T1000 (cell line): ENCODE measurements around the gene SLC25A42.
"Not testable (repeated sequence)": the region's sequence is repeated elsewhere in the genome, so short reads cannot be mapped to it uniquely, and the experiment has no call there.

Experiments
- DNase-seq: peaks from one replicate; lab custom pipeline; 2025; ENCODE audit warnings: mixed read lengths; lab: John Stamatoyannopoulos, UW

The SLC25A42 gene

GRCh38 chr19:19063183-19064097 is at the start of gene SLC25A42:
TSS of gene SLC25A42 (plus strand) at chr19:19063994. CDS start at chr19:19096125, 32,131 bp downstream.
- peak; percentile 99 for DNase-seq

DNA sequence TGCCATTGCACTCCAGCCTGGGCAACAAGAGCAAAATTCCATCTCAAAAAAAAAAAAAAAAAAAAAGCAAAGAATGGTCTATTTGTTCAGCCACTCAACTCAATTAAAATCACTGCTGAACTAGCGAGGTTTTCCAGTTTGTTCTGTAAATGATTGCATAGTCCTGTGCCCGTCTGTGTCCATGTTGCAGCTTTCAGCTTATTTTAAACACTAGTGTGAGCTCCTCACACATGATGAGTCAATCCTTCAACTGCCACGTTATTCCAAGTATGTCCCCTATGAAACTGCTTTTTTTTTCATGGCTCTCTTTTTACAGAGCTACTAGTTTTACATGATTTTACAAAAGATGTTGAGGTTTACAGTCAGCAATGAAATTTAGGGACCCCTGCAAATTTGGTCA is 42.7 kb upstream of the SLC25A42 start:
- DNase-seq = no peak

- no peak for DNase-seq
These were observed 41.3 kb upstream of the SLC25A42 start for GRCh38 chr19:19022380-19022961.

- DNase-seq = not testable (repeated sequence)
These were observed 40.4 kb upstream of the SLC25A42 start for GRCh38 chr19:19023376-19023775.

DNA sequence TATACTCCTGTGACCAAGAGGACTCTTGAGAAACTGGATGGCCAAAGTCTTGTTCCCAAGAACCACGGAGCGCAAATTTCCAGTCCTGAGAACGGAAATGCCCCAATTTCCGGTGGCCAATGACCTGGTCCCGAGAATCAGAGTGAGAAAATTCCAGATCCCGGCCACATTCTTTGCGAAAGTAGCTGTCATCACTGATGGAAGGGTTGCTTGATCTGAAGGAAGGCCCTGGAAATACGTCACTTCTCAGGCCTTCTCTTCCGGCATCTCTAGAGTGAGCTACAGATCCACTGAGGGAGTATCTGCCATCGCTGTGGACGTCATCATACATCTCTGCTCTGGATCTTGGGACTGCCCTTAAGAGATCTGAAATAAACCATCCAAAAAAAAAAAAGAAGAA is 37.9 kb upstream of the SLC25A42 start:
- DNase-seq = no peak

DNA sequence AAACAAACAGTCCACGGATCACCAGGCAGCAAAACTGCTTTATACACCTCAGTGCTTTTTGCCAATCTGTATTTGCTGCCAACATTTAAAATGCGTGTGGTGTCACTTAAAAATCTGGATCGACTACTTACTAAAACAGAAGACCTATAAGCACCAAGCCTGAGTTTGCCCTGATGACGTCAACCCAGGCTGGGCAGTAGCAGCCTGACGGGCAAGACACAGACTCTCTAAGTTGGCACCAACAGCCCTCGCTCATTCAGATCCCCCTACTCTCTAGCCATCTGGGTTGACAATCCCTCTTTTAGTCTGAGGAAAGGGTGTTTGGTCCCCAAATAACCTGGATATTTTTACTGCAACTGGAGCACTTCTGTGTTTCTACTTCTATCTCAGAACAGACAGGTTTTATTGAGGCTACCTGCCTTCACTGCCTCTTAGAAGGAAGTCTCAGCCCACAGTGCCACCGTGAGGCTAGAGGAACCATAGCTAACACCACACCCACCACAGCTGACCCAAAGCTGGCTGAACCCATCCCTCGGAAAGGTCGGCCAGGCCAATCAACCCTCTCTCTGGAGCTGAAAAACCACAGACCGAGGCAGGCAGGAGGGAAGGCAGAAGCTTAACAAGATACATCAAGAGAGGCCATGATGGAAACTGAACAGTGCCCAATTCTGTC is 37.4 kb upstream of the SLC25A42 start:
- no peak for DNase-seq

- no peak for DNase-seq
These were observed 36.6 kb upstream of the SLC25A42 start for GRCh38 chr19:19027228-19027627.

GRCh38 chr19:19028526-19028925 is 35.3 kb upstream of the SLC25A42 start:
- DNase-seq = no peak

DNA sequence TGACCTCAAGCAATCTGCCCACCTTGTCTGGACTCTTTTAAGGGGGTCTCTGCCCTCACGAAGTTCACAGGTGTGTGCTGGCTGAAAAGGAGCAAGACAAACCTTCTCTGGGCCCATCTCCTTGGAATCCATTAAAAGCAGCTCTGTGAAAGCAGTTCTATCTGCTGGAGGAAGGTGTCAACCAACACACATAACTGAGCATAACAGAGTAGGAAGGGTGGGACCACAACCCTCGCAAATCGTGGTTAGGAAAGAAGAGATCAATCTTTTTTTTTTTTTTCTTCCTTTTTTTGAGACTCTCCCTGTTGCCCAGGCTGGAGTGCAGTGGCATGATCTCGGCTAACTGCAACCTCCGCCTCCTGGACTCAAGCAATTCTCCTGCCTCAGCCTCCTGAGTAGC is 31.9 kb upstream of the SLC25A42 start:
- DNase-seq = no peak

DNA sequence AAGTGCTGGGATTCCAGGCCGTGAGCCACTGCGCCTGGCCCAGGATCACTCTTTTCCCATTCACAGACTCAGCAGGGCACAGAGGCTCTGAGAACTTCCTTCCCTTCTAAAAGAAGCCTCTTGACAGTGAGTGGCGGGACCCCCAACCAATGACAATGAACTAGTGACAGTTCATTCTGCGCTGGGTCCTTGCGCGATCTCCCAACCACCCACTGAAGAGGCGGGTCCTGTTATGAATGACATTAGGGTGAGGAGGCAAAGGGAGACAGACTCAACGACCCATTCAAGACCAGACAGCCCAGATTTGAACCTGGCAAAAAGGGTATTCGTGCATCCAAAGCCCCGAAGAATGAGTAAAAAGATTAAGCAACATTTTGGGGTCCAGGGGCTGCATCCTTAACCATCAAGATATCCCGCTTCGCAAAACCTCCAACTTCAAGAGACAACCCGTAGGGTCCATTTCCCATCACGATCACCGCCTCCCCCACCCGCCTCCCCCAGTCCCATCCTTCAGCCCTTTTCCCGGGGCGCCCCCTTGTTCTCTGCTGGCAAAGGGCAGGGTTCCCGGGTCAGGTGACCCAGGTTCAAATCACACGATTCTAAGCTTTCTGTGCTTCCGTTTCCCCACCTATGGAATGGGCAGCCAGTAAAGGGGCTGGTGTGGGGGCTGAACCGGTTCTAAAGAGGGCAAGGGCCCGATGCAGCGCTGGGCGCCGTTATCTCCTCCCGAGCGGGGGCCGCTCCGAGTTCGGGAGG is 31.2 kb upstream of the SLC25A42 start:
- DNase-seq = peak; percentile 73

GRCh38 chr19:19033176-19033425 is 30.7 kb upstream of the SLC25A42 start:
- no peak for DNase-seq

GRCh38 chr19:19033426-19034203 is 30.2 kb upstream of the SLC25A42 start, which contains the start of the genes ARMC6 and SUGP2:
TSS of gene ARMC6 (plus strand) at chr19:19033603. CDS start at chr19:19034210, 607 bp downstream.
TSS of gene SUGP2 (minus strand) at chr19:19033517. CDS start at chr19:19031071, 2,446 bp downstream.
- peak; percentile 94 for DNase-seq

DNA sequence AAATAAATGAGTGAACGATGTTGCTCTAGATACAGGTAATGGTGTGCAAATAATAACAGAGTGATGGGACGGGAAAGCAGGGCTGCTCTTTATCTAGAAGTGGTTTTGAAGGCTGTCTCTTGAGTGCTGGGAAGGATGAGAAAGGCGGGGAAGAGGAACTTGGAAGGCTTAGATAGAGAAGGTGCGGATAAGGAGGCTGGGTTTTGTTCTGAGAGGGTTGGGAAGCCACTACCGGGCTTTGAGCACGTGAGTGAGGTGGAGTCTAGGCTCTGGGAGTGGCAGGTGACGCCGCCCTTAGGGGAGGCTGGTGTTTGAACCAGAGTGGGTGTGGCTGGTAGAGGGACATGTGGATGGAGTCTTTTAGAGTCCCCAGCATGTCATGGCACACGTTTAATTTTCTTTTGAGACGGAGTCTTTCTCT is 29.6 kb upstream of the SLC25A42 start:
- DNase-seq = peak; percentile 23

GRCh38 chr19:19039901-19040300 is 23.9 kb upstream of the SLC25A42 start:
- no peak for DNase-seq

DNA sequence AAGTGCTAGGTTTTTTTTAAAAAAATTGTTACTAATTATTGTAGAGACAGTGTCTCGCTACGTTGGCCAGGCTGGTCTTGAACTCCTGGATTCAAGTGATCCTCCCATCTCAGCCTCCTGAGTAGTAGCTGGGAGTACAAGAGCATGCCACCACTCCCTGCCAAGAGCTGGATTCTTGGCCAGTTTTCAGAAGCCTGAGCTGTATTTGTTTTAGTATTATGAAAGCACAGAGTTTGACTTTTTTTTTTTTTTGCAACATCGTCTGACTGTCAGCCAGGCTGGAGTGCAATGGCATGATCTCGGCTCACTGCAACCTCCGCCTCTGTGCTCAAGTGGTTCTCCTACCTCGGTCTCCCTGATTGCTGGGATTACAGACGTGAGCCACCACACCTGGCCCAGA is 23.4 kb upstream of the SLC25A42 start:
- DNase-seq = no peak

DNA sequence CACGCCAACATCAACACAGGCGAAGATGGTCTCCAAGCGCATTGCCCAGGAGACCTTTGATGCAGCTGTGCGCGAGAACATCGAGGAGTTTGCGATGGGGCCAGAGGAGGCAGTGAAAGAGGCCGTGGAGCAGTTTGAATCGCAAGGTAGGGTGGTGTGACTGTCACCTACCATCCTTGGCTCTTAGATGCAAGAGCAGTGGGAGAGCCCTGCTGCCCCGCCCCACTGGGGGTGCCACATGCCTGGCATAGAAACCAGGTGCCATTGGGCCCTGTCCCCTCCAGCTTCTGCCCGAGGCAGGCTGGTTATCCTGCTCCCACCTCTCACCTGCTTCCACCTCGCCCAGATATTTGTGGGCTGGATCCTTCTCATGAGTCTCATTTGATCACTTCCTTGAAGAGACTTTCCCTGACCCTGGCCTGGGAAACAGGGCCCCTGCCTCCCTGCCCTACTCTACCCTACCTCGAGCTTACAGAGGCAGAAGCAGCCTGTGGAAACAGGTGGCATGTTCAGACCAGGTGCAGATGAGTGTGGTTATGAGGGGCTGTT is 21.0 kb upstream of the SLC25A42 start:
- DNase-seq = no peak

- no peak for DNase-seq
These were observed 20.3 kb upstream of the SLC25A42 start for GRCh38 chr19:19043481-19043880.

DNA sequence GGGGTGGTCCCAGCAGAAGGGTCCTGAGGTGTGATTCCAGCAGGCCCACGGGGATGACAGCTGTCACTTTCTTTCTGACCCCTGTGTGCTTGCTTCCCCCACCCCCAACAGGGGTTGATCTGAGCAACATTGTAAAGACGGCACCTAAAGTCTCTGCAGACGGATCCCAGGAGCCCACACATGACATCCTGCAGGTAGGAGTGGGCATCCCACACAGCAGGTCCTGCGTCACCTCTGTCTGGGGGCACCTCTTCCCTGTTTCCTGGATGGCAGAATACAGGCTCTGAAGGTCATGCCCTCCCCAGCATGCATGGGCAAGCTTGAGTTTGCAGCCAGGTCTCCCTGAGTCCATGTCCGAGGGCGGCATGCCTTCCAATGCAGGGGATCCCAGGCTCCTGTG is 19.9 kb upstream of the SLC25A42 start:
- DNase-seq = no peak

GRCh38 chr19:19049406-19049805 is 14.4 kb upstream of the SLC25A42 start:
- no peak for DNase-seq

GRCh38 chr19:19050104-19050503 is 13.7 kb upstream of the SLC25A42 start:
- DNase-seq = no peak

DNA sequence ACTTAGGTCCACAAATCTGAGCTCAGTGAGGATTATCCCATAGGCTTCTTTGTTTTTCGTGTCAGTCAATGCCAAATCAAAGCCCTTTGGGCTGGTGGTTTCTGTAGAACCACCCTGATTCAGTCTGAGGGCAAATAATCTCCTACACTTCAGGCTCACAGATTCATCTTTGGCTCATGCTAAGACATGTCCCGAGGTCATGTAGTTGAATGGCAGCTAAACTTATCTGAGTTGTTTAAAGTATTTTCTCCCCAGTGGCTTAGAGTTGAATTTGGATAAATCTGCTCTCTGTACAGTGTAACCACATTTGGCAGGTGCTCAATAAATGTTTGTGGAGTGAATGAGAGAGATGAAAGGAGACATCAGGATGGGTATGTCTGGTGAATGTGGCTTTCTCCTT is 13.1 kb upstream of the SLC25A42 start:
- DNase-seq = no peak
